Cardiac muscle cell (in vitro differentiated cells and primary cell): ENCODE measurements around the gene RASD1. TPM values are rescaled to one million over a fixed set of nuclear protein-coding genes. Genes with fewer than 3 reads are reported as not detected.
"Not testable (repeated sequence)": the region's sequence is repeated elsewhere in the genome, so short reads cannot be mapped to it uniquely, and the experiment has no call there.

ENCODE experiments used
- DNase-seq, 2 donors: peaks; one replicate each; pipeline versions ENCODE4 v3.0.0 to v3.0.0-alpha.2; 2010 to 2017; ENCODE audit warnings: low read depth in 1 of 2, low spot score in 1 of 2
- H3K27ac ChIP-seq: fragments of 200-600 bp; sonication (generic); 2 replicates; pipeline ENCODE4 v1.5.1; 2016
- H3K27me3 ChIP-seq: fragments of 200-600 bp; sonication (generic); 2 replicates; pipeline ENCODE4 v1.6.0; 2016; ENCODE audit warnings: control low read depth
- H3K36me3 ChIP-seq: fragments of 200-600 bp; sonication (generic); 2 replicates; pipeline ENCODE4 v1.5.1; 2016; ENCODE audit warnings: control low read depth
- H3K4me1 ChIP-seq: fragments of 200-600 bp; sonication (generic); 2 replicates; pipeline ENCODE4 v1.8.1; 2017; ENCODE audit warnings: low read depth, mild to moderate bottlenecking, mixed run types
- H3K4me3 ChIP-seq: fragments of 200-600 bp; sonication (generic); 2 replicates; pipeline ENCODE4 v1.5.1; 2016; ENCODE audit warnings: mild to moderate bottlenecking
- H3K9me3 ChIP-seq: fragments of 200-600 bp; sonication (generic); 2 replicates; pipeline ENCODE4 v1.5.1; 2017; ENCODE audit warnings: low read depth, mild to moderate bottlenecking, control low read depth
- CTCF ChIP-seq: IDR thresholded peaks from 2 replicates; pipeline ENCODE4 v1.5.1; 2012; ENCODE audit warnings: low read depth, mild to moderate bottlenecking, low read length
- polyA plus RNA-seq: library from polyadenylated mRNA; unstranded; fragments of >200 nt; fragmentation: Nextera tagmentation; extraction: Ambion mirVana; gene quantifications from 2 replicates; pipeline ENCODE4 v1.2.1, GENCODE V29; 2016
- total RNA-seq: library from RNA; depleted of rRNA; stranded (reverse); fragments of >200 nt; gene quantifications from 2 replicates; pipeline ENCODE4 v1.2.3, GENCODE V29; 2016

RASD1 gene
- total and polyA plus RNA-seq, 2 experiments from 2014 or later = 24.3 to 28.4 TPM

- peaks cover 6% of the 10 kb centered on the region for H3K4me1 ChIP-seq
- no peak overlapping the region for H3K27ac ChIP-seq
- peaks cover 10% of the 10 kb centered on the region for H3K36me3 ChIP-seq
- H3K27me3 ChIP-seq = peaks cover 16% of the 10 kb centered on the region
- no peak overlapping the region for H3K4me3 ChIP-seq
- no peaks in the 10 kb centered on the region for H3K9me3 ChIP-seq
- no peak for TF ChIP-seq CTCF
- DNase-seq = no peak
These were observed 4.6 kb downstream of the RASD1 start for GRCh38 chr17:17491546-17491988.

GRCh38 chr17:17491031-17491471 is 5.1 kb downstream of the RASD1 start:
- TF ChIP-seq CTCF = no peak
- peaks cover 6% of the 10 kb centered on the region for H3K4me1 ChIP-seq
- H3K27ac ChIP-seq = no peak overlapping the region
- peaks cover 16% of the 10 kb centered on the region for H3K27me3 ChIP-seq
- no peak for DNase-seq
- H3K4me3 ChIP-seq = no peak overlapping the region
- H3K36me3 ChIP-seq = peaks cover 10% of the 10 kb centered on the region
- H3K9me3 ChIP-seq = no peaks in the 10 kb centered on the region

- H3K27me3 ChIP-seq = no peaks in the 10 kb centered on the region
- H3K4me1 ChIP-seq = peaks cover 6% of the 10 kb centered on the region
- DNase-seq = no peak
- TF ChIP-seq CTCF = no peak
- no peaks in the 10 kb centered on the region for H3K9me3 ChIP-seq
- H3K4me3 ChIP-seq = no peak overlapping the region
- H3K27ac ChIP-seq = no peak overlapping the region
- peaks cover 10% of the 10 kb centered on the region for H3K36me3 ChIP-seq
These were observed 8.2 kb downstream of the RASD1 start for GRCh38 chr17:17487998-17488397.

- H3K4me1 ChIP-seq, DNase-seq, H3K36me3 ChIP-seq, H3K27me3 ChIP-seq, H3K27ac ChIP-seq, H3K9me3 ChIP-seq, H3K4me3 ChIP-seq: not testable (repeated sequence)
These were observed 9.8 kb downstream of the RASD1 start for GRCh38 chr17:17486416-17486815.

GRCh38 chr17:17485420-17485819 is 10.8 kb downstream of the RASD1 start:
- Histone ChIP-seq H3K36me3 (peaks cover 12% of the 10 kb centered on the region), H3K27me3 (no peaks in the 10 kb centered on the region), H3K9me3 (no peaks in the 10 kb centered on the region), H3K4me3 (no peak overlapping the region), H3K27ac (no peak overlapping the region), H3K4me1 (peaks cover 2% of the 10 kb centered on the region)
- TF ChIP-seq CTCF = no peak
- no peak for DNase-seq

- H3K27ac ChIP-seq = no peak overlapping the region
- peaks cover 12% of the 10 kb centered on the region for H3K36me3 ChIP-seq
- TF ChIP-seq CTCF = no peak
- H3K27me3 ChIP-seq = no peaks in the 10 kb centered on the region
- H3K4me1 ChIP-seq = no peaks in the 10 kb centered on the region
- no peak for DNase-seq
- H3K9me3 ChIP-seq = no peaks in the 10 kb centered on the region
- no peak overlapping the region for H3K4me3 ChIP-seq
These were observed 11.7 kb downstream of the RASD1 start for GRCh38 chr17:17484451-17484899.
